Fibroblast of the aortic adventitia (primary cell): Measurements from ENCODE around the gene TMPRSS9. TPM values are rescaled to one million over a fixed set of nuclear protein-coding genes. Genes with fewer than 3 reads are reported as not detected.

Source experiments
- DNase-seq: peaks from one replicate; pipeline ENCODE4 v3.0.0-alpha.2; 2010; ENCODE audit warnings: low read depth
- H3K4me3 ChIP-seq: 2 replicates; pipeline ENCODE4 v1.5.1; 2011; ENCODE audit warnings: low read depth, mild to moderate bottlenecking, control low read depth, low read length, moderate library complexity
- total RNA-seq: library from RNA; depleted of rRNA; stranded (reverse); fragments of >200 nt; gene quantifications from 2 replicates; pipeline ENCODE4 v1.2.3, GENCODE V29; 2012; ENCODE audit warnings: low replicate concordance
- TF ChIP-seq, protein P1 (sequence below): IDR thresholded peaks from 2 replicates; pipeline ENCODE4 v1.5.1; 2011; ENCODE audit warnings: mild to moderate bottlenecking, low read length, control low read depth, inconsistent platforms; ENCODE audit not compliant: insufficient read depth

TMPRSS9 gene
- total RNA-seq, 1 donor = not detected

DNA sequence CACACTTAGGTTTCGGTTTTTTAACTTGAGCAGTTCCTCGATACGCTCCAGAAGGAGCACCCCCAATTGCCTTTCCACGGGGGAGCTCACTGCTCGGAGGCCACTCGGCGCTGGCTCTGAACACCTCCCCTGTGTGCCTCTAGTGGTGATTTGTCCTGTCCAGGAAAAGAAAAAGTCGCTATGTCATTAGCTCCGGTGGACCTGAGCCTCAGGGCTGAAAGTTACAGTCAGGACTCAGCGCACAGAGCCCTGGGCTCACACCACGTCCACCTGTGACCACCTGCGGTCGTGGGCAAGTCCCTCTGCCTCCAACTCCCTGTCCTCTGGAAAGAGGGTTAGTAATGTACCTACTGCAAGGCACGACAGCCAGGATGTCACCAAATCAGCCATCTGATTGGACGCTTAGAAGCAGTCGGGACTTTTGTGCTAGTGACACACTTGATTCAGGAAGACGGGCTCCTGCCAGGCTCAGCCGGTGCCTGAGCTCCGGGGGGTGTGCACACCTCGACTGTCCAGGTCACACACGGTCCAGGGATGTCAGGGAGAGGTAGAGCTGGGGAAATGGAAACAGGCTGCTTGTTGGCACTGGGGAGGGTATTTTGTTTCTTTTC, 3.9 kb upstream of the TMPRSS9 start:
- no peak overlapping the region for H3K4me3 ChIP-seq
- TF ChIP-seq, protein P1, sequence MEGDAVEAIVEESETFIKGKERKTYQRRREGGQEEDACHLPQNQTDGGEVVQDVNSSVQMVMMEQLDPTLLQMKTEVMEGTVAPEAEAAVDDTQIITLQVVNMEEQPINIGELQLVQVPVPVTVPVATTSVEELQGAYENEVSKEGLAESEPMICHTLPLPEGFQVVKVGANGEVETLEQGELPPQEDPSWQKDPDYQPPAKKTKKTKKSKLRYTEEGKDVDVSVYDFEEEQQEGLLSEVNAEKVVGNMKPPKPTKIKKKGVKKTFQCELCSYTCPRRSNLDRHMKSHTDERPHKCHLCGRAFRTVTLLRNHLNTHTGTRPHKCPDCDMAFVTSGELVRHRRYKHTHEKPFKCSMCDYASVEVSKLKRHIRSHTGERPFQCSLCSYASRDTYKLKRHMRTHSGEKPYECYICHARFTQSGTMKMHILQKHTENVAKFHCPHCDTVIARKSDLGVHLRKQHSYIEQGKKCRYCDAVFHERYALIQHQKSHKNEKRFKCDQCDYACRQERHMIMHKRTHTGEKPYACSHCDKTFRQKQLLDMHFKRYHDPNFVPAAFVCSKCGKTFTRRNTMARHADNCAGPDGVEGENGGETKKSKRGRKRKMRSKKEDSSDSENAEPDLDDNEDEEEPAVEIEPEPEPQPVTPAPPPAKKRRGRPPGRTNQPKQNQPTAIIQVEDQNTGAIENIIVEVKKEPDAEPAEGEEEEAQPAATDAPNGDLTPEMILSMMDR = no peak
- no peak for DNase-seq

DNA sequence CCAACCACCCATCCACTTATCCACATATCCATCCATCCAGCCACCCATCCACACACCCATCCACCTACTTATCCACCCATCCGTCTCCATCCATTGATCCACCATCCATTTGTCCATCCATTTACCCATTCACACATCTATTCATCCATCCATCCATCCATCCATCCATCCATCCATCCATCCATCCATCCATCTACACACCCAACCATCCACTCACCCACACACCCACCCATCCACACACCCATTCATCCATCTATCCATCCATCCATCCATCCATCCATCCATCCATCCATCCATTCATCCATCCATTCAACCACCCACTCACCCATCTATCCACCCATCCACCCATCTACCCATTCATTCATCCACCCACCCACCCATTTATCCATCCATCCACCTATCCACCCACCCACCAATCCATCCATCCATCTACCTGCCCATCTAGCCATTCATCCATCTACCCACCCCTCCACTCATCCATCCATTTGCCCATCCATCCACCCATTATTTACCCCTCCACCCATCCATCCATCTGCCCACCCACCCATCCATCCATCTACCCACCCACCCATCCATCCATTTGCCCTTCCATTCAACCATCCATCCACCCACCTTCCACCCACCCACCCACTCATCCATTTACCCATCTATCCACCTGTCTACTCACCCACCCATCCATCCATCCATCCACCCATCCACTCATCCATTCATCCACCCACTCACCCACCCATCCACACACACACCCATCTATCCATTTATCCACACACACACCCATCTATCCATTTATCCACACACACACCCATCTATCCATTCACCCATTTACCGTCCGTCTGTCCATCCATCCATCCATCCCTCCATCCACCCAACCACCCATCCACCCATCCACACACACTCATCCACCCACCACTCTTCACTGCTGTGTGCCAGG, 2.5 kb upstream of the TMPRSS9 start:
- no peak for DNase-seq
- TF ChIP-seq, protein P1 = no peak
- H3K4me3 ChIP-seq = no peak overlapping the region

DNA sequence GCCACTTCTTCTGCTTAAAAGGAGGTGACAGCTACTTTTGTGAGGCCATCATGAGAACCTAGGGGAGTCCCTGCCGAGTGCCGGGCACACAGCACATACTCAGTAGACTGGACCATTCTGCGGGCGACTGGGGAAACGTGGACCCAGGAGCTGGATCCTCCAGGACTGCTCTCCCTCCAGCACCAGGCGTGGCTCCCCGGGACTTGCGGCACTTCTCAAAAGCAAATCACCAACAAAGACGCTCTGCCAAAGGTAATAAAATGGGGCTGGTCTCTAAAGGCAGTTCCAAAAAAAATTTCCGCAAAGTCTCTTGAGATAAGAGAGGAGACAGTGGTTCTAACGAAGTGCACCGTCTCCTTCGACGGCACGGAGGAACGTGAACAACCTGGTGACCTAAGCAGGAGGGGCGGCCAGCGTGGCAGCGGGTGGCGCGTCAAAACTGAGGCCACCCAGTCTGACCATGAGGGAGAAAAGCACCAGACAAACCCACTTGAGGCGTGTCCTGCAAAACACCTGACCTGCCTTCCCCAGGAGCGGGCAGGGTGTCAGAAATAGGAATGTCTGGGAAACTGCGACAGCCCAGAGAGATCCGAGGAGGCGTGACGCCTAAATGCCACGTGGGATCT, 1.4 kb upstream of the TMPRSS9 start:
- DNase-seq = no peak
- TF ChIP-seq, protein P1 = no peak
- no peak overlapping the region for H3K4me3 ChIP-seq

DNA sequence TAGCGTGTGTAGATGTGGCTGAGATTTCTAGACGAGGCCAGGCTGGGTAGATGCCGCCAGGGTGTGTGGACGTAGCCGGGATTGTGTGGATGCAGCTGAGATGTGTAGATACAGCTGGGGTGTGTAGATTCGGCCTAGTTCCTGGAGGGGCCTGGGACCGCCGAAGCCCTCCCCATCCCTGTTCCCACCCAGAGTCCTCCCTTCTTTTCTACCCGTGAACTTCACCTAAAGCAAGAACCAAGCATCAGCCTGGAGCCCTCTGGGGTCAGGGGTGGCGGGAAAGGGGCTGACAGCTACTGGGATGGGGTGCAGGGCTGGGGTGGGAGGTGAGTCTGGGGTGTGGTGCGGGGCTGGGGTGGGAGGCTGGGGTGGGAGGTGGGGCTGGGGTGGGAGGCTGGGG, 768 bp downstream of the TMPRSS9 start:
- no peak for DNase-seq
- TF ChIP-seq, protein P1 = no peak

DNA sequence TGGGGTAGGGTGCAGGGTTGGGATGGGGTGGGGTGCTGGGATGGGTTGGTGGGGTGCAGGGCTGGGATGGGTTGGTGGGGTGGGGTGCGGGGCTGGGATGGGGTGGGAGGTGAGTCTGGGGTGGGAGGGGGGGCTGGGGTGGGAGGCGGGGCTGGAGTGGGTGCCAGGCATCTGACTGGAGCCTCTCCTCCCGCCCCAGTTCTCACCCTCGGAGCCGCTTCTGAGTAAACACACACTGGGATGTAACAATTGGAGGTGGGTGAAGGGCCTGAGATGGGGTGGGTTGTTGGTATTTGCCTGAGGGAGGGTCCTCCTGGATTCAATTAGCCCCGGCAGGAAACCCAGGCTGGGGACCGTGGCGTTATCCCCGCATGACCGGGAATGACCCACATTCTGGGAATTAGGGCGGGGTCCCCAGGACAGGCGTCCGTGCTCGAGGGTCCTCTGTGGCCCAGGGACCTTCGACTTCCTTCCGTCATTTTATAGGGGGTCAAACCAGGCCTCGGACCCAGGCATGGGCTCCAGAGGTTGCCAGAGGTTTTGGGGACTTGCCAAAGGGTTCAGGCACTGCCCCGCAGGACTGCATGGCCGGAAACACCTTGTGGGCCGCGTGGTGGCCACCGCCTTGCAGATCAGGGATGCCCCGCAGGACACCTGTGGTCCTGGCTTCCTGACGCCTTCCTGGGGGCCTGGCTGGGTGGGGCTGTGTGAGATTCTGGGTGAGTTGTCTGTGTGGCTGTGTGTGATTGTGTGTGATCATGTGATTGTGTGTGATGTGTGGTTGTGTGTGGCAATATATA, 1.4 kb downstream of the TMPRSS9 start:
- TF ChIP-seq, protein P1 = no peak
- no peak overlapping the region for H3K4me3 ChIP-seq
- DNase-seq = no peak

More for the DNA sequence above, 768 bp downstream of the TMPRSS9 start:
- no peak overlapping the region for H3K4me3 ChIP-seq
